Glutamatergic neuron (in vitro differentiated cells): ENCODE results near the gene TULP1. TPM values are rescaled to one million over a fixed set of nuclear protein-coding genes. Genes with fewer than 3 reads are reported as not detected.
A peak's percentile ranks its signal among the peaks of the same experiment; 100 is the strongest.

Source experiments
- DNase-seq: peaks from one replicate; pipeline ENCODE4 v3.0.0; 2022
- H3K27ac Mint-ChIP-seq: one replicate; pipeline ENCODE4 v1.8.0; 2020; ENCODE audit warnings: mild to moderate bottlenecking, mixed read lengths, inconsistent platforms; ENCODE audit not compliant: unreplicated experiment
- H3K27me3 Mint-ChIP-seq: one replicate; pipeline ENCODE4 v1.8.0; 2020; ENCODE audit warnings: mild to moderate bottlenecking, moderate library complexity, mixed read lengths, inconsistent platforms; ENCODE audit not compliant: unreplicated experiment
- H3K36me3 Mint-ChIP-seq: one replicate; pipeline ENCODE4 v1.8.0; 2020; ENCODE audit warnings: mild to moderate bottlenecking, mixed read lengths, inconsistent platforms; ENCODE audit not compliant: unreplicated experiment
- H3K4me1 Mint-ChIP-seq: one replicate; pipeline ENCODE4 v1.8.0; 2020; ENCODE audit warnings: mild to moderate bottlenecking, low read depth, mixed read lengths, inconsistent platforms; ENCODE audit not compliant: unreplicated experiment
- H3K4me3 Mint-ChIP-seq: one replicate; pipeline ENCODE4 v1.8.0; 2020; ENCODE audit warnings: mild to moderate bottlenecking, mixed read lengths, inconsistent platforms; ENCODE audit not compliant: unreplicated experiment
- H3K9me3 Mint-ChIP-seq: one replicate; pipeline ENCODE4 v1.8.0; 2020; ENCODE audit warnings: mild to moderate bottlenecking, moderate library complexity, mixed read lengths, inconsistent platforms; ENCODE audit not compliant: unreplicated experiment
- total RNA-seq: library from RNA; stranded (reverse); fragmentation: NEBNext Ultra II Directional; extraction: Animal tissue kit (Norgen Biotek cat#: 25700); gene quantifications from one replicate; pipeline ENCODE4 v1.2.1, GENCODE V29; 2021; ENCODE audit not compliant: unreplicated experiment
- TF ChIP-seq, protein P1 (sequence below): fragments of 200-600 bp; sonication (generic); IDR thresholded peaks from one replicate; pipeline ENCODE4 v1.5.0; 2021; ENCODE audit not compliant: partially characterized antibody, unreplicated experiment

Gene TULP1
- total RNA-seq, 1 donor from 2014 or later = not detected

DNA sequence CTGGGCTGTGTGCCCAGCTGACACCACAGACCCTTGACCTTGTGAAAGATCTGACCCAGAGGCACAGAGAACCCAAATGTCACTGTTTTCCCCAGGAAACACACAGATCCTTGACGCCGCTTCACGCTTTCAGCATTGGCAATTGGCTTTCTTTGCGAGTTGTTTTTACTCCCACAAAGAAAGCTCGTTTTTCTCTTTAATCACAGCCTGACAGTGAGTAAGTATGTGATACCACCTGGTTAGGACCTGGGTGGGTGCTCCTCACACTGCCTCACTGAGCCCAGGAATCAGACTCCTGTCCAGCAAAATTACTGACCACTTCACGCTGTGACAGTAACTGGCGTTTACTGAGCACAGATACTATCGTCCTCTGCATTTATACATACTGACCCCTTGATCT, 31.5 kb downstream of the TULP1 start:
- H3K9me3 Mint-ChIP-seq = peaks cover 2% of the 10 kb centered on the region
- no peak overlapping the region for H3K27ac Mint-ChIP-seq
- TF ChIP-seq, protein P1, sequence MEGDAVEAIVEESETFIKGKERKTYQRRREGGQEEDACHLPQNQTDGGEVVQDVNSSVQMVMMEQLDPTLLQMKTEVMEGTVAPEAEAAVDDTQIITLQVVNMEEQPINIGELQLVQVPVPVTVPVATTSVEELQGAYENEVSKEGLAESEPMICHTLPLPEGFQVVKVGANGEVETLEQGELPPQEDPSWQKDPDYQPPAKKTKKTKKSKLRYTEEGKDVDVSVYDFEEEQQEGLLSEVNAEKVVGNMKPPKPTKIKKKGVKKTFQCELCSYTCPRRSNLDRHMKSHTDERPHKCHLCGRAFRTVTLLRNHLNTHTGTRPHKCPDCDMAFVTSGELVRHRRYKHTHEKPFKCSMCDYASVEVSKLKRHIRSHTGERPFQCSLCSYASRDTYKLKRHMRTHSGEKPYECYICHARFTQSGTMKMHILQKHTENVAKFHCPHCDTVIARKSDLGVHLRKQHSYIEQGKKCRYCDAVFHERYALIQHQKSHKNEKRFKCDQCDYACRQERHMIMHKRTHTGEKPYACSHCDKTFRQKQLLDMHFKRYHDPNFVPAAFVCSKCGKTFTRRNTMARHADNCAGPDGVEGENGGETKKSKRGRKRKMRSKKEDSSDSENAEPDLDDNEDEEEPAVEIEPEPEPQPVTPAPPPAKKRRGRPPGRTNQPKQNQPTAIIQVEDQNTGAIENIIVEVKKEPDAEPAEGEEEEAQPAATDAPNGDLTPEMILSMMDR = no peak
- H3K36me3 Mint-ChIP-seq = no peaks in the 10 kb centered on the region
- DNase-seq = no peak
- H3K27me3 Mint-ChIP-seq = peaks cover 6% of the 10 kb centered on the region
- H3K4me3 Mint-ChIP-seq = peak overlapping the region; percentile 18
- peaks cover 7% of the 10 kb centered on the region for H3K4me1 Mint-ChIP-seq

DNA sequence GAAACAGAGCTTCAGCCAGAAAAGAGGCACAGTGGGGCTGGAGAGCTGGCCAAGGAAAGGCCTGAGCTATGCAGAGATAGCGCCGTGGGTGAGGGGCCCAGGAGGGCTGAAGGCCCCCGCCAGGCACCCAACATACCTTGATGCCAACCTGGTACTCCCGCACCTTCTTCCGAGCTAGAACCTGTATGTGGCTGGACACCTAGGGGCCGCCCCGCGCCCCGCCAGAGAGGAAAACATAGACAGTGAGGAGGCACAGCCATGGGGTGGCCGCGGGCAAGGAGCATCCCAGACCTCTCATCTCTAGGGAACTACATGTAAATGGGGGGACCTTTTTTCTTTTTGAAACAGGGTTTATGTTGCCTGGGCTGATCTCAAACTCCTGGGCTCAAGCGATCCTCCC, 32.5 kb downstream of the TULP1 start:
- H3K36me3 Mint-ChIP-seq = no peaks in the 10 kb centered on the region
- H3K27me3 Mint-ChIP-seq = peaks cover 6% of the 10 kb centered on the region
- no peak for DNase-seq
- H3K27ac Mint-ChIP-seq = no peak overlapping the region
- H3K4me1 Mint-ChIP-seq = peaks cover 7% of the 10 kb centered on the region
- no peak overlapping the region for H3K4me3 Mint-ChIP-seq
- TF ChIP-seq, protein P1 = no peak
- peaks cover 2% of the 10 kb centered on the region for H3K9me3 Mint-ChIP-seq

DNA sequence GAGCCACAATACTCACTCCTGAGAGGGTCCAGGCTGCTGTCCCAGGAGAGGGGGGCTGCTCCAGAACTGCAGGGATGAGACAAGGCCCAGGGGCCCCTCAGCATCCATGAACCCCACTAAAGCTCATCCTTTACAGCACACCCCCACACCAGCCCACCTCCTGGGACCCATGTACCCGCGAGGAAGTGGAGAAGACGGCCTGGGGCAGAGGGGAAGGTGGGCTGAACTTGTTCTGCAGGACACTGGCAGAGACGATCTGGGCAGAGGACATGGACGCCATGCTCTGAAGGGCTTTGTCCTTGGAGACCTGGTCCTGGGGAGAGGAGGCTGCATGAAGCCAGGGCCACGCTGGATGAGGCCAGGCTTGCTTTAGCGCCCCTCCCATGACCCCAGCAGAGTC, 34.4 kb downstream of the TULP1 start:
- Mint-ChIP-seq H3K27ac (no peak overlapping the region), H3K4me3 (no peak overlapping the region), H3K9me3 (peaks cover 2% of the 10 kb centered on the region), H3K4me1 (peaks cover 9% of the 10 kb centered on the region), H3K27me3 (peaks cover 3% of the 10 kb centered on the region), H3K36me3 (no peaks in the 10 kb centered on the region)
- TF ChIP-seq, protein P1 = no peak
- no peak for DNase-seq

DNA sequence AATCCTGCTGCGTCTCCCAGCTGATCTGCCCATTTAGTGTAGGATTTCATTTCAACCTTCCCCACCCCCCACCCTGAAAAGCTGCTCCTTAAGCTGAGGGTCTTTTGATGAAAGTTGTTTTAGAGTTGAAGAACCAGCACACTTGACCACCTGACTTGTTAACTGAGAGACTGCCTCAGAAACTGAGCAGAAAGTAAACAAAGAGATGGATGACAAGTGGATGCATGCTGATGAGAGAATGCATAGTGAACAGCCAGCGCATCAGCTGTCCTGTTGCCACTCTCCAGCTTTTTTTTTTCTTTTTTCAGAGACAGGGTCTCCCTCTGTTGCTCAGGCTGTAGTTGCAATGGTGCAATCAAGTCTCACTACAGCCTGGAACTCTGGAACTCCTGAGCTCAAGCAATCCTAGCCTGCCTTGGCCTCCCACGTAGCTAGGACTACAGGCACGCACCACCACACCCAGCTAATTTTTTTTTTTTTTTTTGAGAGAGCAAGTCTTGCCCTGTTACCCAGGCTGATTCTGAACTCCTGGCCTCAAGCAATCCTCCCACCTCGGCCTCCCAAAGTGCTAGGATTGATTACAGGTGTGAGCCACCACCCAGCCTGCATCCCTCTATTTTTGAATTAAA, 35.0 kb downstream of the TULP1 start:
- no peak overlapping the region for H3K27ac Mint-ChIP-seq
- H3K27me3 Mint-ChIP-seq = peaks cover 2% of the 10 kb centered on the region
- TF ChIP-seq, protein P1 = no peak
- H3K4me1 Mint-ChIP-seq = peaks cover 9% of the 10 kb centered on the region
- DNase-seq = no peak
- no peaks in the 10 kb centered on the region for H3K36me3 Mint-ChIP-seq
- H3K9me3 Mint-ChIP-seq = peaks cover 2% of the 10 kb centered on the region
- H3K4me3 Mint-ChIP-seq = no peak overlapping the region

DNA sequence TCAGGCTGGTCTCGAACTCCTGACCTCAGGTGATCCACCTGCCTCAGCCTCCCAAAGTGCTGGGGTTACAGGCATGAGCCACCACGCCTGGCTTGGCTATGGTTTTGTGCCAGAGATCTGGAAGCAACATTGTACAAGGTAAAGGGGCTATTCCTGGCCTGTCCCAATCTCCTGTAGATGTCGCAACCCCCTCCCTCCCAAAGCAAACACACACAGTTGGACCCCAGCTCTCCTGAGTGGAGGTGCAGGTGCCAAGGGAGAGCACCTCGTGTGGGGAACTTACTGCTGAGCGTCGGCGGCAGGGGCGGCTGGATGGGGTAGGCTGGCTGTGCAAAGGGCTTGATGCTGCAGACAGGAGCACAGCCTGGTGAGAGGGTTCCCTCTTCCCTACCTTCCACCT, 35.7 kb downstream of the TULP1 start:
- Mint-ChIP-seq H3K4me1 (peaks cover 9% of the 10 kb centered on the region), H3K27me3 (peaks cover 6% of the 10 kb centered on the region), H3K4me3 (no peak overlapping the region), H3K36me3 (no peaks in the 10 kb centered on the region), H3K27ac (no peak overlapping the region), H3K9me3 (peaks cover 2% of the 10 kb centered on the region)
- DNase-seq = no peak
- TF ChIP-seq, protein P1 = no peak
